Astrocyte (in vitro differentiated cells and primary cell): ENCODE results near the gene LAMB1. TPM values are rescaled to one million over a fixed set of nuclear protein-coding genes. Genes with fewer than 3 reads are reported as not detected.

Experiments
- DNase-seq: peaks from one replicate; pipeline ENCODE4 v3.0.0-alpha.2; 2010; ENCODE audit warnings: low read depth
- FAIRE-seq: peaks from 2 replicates; lab custom pipeline; 2011; peaks lifted over from hg19 to GRCh38; lab: Jason Lieb, UNC
- H2AFZ ChIP-seq: 2 replicates; pipeline ENCODE4 v1.6.0; 2012; ENCODE audit warnings: low read depth, low read length, inconsistent platforms
- H3K27ac ChIP-seq: 2 replicates; pipeline ENCODE4 v1.5.1; 2011; ENCODE audit warnings: low read depth, low read length, inconsistent platforms
- H3K27me3 ChIP-seq: 2 replicates; pipeline ENCODE4 v1.6.0; 2011; ENCODE audit warnings: low read length, inconsistent platforms; ENCODE audit not compliant: insufficient read depth
- H3K36me3 ChIP-seq: 2 replicates; pipeline ENCODE4 v1.5.1; 2011; ENCODE audit warnings: low read length, inconsistent platforms; ENCODE audit not compliant: insufficient read depth
- H3K4me1 ChIP-seq: 2 replicates; pipeline ENCODE4 v1.5.1; 2011; ENCODE audit warnings: low read length, inconsistent platforms; ENCODE audit not compliant: insufficient read depth
- H3K4me2 ChIP-seq: 2 replicates; pipeline ENCODE4 v1.6.0; 2012; ENCODE audit warnings: low read length, inconsistent platforms
- H3K4me3 ChIP-seq: 2 replicates; pipeline ENCODE4 v1.5.1; 2011; ENCODE audit warnings: low read depth, mild to moderate bottlenecking, low read length, inconsistent platforms; ENCODE audit not compliant: insufficient read depth
- H3K79me2 ChIP-seq: 2 replicates; pipeline ENCODE4 v1.6.0; 2012; ENCODE audit warnings: mild to moderate bottlenecking, low read length, inconsistent platforms; ENCODE audit not compliant: insufficient read depth
- H3K9ac ChIP-seq: 2 replicates; pipeline ENCODE4 v1.6.0; 2012; ENCODE audit warnings: mild to moderate bottlenecking, low read length, inconsistent platforms
- H3K9me3 ChIP-seq: 2 replicates; pipeline ENCODE4 v1.5.1; 2012; ENCODE audit warnings: low read depth, mild to moderate bottlenecking, low read length, inconsistent platforms; ENCODE audit not compliant: insufficient read depth
- H4K20me1 ChIP-seq: 2 replicates; pipeline ENCODE4 v1.6.0; 2012; ENCODE audit warnings: low read length, inconsistent platforms; ENCODE audit not compliant: insufficient read depth
- H3K27ac Mint-ChIP-seq: one replicate; pipeline ENCODE4 v1.8.0; 2021; ENCODE audit warnings: mild to moderate bottlenecking, mixed read lengths; ENCODE audit not compliant: unreplicated experiment
- H3K27me3 Mint-ChIP-seq: one replicate; pipeline ENCODE4 v1.8.0; 2021; ENCODE audit warnings: low read depth, mixed read lengths; ENCODE audit not compliant: unreplicated experiment
- H3K36me3 Mint-ChIP-seq: one replicate; pipeline ENCODE4 v1.8.0; 2021; ENCODE audit warnings: low read depth, mixed read lengths; ENCODE audit not compliant: unreplicated experiment
- H3K4me1 Mint-ChIP-seq: one replicate; pipeline ENCODE4 v1.8.0; 2021; ENCODE audit warnings: low read depth, mixed read lengths; ENCODE audit not compliant: unreplicated experiment
- H3K4me3 Mint-ChIP-seq: one replicate; pipeline ENCODE4 v1.8.0; 2021; ENCODE audit warnings: mild to moderate bottlenecking, moderate library complexity, mixed read lengths; ENCODE audit not compliant: unreplicated experiment
- H3K9me3 Mint-ChIP-seq: one replicate; pipeline ENCODE4 v1.8.0; 2021; ENCODE audit warnings: mild to moderate bottlenecking, mixed read lengths; ENCODE audit not compliant: unreplicated experiment
- CTCF ChIP-seq: IDR thresholded peaks from 2 replicates; pipeline ENCODE4 v1.5.1; 2011; ENCODE audit warnings: low read depth, mild to moderate bottlenecking, inconsistent platforms, low read length, moderate library complexity; ENCODE audit not compliant: insufficient read depth
- EZH2 ChIP-seq: IDR thresholded peaks from 2 replicates; pipeline ENCODE4 v1.6.1; 2012; ENCODE audit warnings: mild to moderate bottlenecking, low read length, inconsistent platforms; ENCODE audit not compliant: insufficient read depth
- total RNA-seq: library from RNA; stranded (reverse); gene quantifications from 2 replicates; pipeline ENCODE4 v1.2.1, GENCODE V29; 2021

The LAMB1 gene
- total RNA-seq, 1 donor from 2014 or later: 403 TPM

DNA sequence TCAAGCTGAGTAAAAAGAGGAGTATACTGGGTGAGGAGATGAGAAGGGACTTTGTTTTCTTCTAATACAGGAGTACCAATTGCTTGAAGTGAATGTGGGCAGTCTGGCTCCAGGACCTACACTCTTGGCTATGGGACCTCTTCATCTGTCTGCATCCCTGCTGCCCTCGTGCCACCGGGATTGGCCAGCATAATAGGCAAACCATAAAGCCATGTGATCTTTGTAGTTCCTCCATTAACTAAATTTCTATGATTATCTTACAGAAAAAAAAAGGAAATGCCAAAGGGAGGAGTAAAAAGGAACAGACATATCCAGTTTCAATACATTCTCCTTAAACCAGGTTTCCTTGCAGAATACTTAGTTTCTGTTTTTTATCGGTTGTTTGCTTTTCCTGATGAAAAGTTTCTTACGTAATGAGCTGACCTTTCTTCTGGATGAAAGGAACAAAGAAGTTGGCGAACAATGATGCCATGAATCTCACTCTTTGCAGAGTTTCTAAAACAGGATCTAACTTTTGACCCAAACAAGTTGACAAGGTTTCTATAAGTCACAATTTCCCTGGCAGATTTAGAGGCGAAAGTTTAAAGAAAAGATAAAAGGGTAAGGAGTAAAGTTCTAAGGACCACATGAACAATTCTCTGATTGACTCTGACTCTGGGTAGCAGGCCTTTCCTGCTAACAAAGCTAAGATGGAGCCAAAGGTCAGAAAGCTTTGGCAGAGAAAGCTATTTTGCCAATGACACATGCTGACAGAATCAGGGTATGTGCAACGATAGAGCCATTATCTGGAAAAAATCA lies 54.1 kb downstream of the LAMB1 start:
- Histone ChIP-seq H2AFZ (no peak overlapping the region), H3K27ac (peak overlapping the region; percentile 80), H3K4me2 (peak overlapping the region; percentile 60), H3K4me1 (peaks cover 86% of the 10 kb centered on the region), H3K9me3 (no peaks in the 10 kb centered on the region), H3K79me2 (peaks cover 24% of the 10 kb centered on the region), H3K4me3 (no peak overlapping the region), H4K20me1 (peaks cover 40% of the 10 kb centered on the region), H3K27me3 (no peaks in the 10 kb centered on the region), H3K36me3 (peaks cover 73% of the 10 kb centered on the region), H3K9ac (peak overlapping the region; percentile 43)
- peak; percentile 79 for FAIRE-seq
- Mint-ChIP-seq H3K4me3 (no peak overlapping the region), H3K36me3 (peaks cover 62% of the 10 kb centered on the region), H3K27me3 (no peaks in the 10 kb centered on the region), H3K4me1 (peaks cover 59% of the 10 kb centered on the region), H3K27ac (no peak overlapping the region), H3K9me3 (no peaks in the 10 kb centered on the region)
- TF ChIP-seq EZH2 (no peak), CTCF (no peak)
- DNase-seq: peak; percentile 89

GRCh38 chr7:107946881-107947280 lies 56.1 kb downstream of the LAMB1 start:
- Histone ChIP-seq H2AFZ (no peak overlapping the region), H3K27ac (peak overlapping the region; percentile 71), H3K36me3 (peaks cover 74% of the 10 kb centered on the region), H3K4me3 (no peak overlapping the region), H4K20me1 (peaks cover 21% of the 10 kb centered on the region), H3K4me1 (peaks cover 67% of the 10 kb centered on the region), H3K27me3 (no peaks in the 10 kb centered on the region), H3K9ac (peak overlapping the region; percentile 47), H3K4me2 (peak overlapping the region; percentile 52), H3K9me3 (no peaks in the 10 kb centered on the region), H3K79me2 (peaks cover 30% of the 10 kb centered on the region)
- H3K27ac Mint-ChIP-seq: peak overlapping the region; percentile 68
- H3K36me3 Mint-ChIP-seq: peaks cover 59% of the 10 kb centered on the region
- FAIRE-seq: no peak
- H3K27me3 Mint-ChIP-seq: no peaks in the 10 kb centered on the region
- H3K4me1 Mint-ChIP-seq: peaks cover 47% of the 10 kb centered on the region
- DNase-seq: no peak
- H3K4me3 Mint-ChIP-seq: no peak overlapping the region
- no peaks in the 10 kb centered on the region for H3K9me3 Mint-ChIP-seq
- TF ChIP-seq CTCF (no peak), EZH2 (no peak)

GRCh38 chr7:107946451-107946850 lies 56.5 kb downstream of the LAMB1 start:
- TF ChIP-seq CTCF: no peak
- no peak for TF ChIP-seq EZH2
- Histone ChIP-seq H2AFZ (no peak overlapping the region), H3K9me3 (no peaks in the 10 kb centered on the region), H3K4me2 (peak overlapping the region; percentile 52), H3K79me2 (peaks cover 30% of the 10 kb centered on the region), H3K27ac (peak overlapping the region; percentile 71), H3K36me3 (peaks cover 70% of the 10 kb centered on the region), H4K20me1 (peaks cover 17% of the 10 kb centered on the region), H3K4me1 (peaks cover 63% of the 10 kb centered on the region), H3K27me3 (no peaks in the 10 kb centered on the region), H3K9ac (peak overlapping the region; percentile 47), H3K4me3 (no peak overlapping the region)
- FAIRE-seq: no peak
- Mint-ChIP-seq H3K27me3 (no peaks in the 10 kb centered on the region), H3K9me3 (no peaks in the 10 kb centered on the region), H3K27ac (peak overlapping the region; percentile 68), H3K4me3 (no peak overlapping the region), H3K4me1 (peaks cover 44% of the 10 kb centered on the region), H3K36me3 (peaks cover 59% of the 10 kb centered on the region)
- peak; percentile 75 for DNase-seq
